ENCODE measurements around the gene FOXP1.

FOXP1 gene

DNA sequence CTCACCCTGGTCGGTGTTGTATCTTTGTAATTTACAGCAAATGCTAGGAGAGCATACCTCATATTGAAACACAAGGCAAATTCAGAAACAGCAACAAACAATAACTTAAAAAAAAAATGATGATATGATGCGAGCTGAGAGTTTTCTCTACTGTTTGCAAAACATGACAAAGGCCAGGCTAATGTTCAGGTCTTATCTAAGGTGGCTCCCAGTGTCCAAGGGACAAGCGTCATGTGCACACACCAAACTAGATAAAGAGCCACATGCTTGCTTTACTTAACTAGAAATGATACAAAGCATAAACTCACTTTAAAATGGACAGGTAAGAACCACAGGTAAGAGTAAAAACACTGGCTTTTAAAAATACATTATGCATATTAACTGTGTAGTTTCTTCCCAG lies 375.9 kb downstream of the FOXP1 start:
- H3K4me3 Mint-ChIP-seq, result no peak overlapping the region
- H3K27ac Mint-ChIP-seq, result no peak overlapping the region
- peaks cover 2% of the 10 kb centered on the region for H3K4me1 Mint-ChIP-seq (ENCODE audit: low read depth)

DNA sequence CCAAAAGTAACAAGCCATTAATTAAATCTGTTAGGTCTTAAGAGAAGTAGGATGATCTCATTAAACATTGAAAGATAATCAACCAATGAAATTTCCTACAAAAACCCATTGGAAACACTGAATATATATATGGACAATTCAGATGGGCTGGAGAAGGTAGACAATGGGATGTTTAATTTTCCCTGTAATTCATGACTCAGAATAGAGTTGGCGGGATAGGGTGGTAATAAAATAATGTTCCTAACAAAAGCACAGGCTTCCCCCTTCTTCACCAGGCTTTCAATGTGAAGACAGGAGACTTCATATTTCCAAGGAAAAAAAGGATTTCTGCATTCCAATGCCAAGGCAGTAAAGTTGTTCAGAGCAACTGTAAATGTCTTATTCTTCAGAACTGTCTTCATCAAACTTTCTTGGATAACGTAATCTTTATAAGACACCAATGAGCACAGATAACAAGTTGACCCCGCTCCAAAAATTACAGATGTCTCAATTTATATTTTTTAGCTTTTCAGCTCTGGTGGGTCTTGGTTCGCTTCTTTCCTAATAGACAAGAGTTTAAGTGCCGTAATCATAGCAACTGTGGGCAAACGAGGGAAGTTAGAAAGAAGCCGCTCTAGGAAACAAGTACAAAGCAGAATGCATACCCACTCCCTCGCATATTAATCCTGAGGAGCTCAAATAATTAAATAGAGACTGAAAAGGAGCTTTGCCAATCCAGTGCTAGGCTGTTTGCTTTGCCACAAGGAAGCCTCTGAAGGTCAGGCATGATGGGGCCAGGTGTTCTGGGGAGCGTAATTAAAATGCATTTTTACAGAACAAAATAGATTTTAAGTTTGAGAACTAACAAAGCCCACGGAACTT lies 377.0 kb downstream of the FOXP1 start:
- Mint-ChIP-seq H3K27me3 (ENCODE audit: low read depth) (peaks cover 8% of the 10 kb centered on the region), H3K9me3 (no peaks in the 10 kb centered on the region), H3K36me3 (ENCODE audit: low read depth) (peaks cover 4% of the 10 kb centered on the region), H3K27ac (no peak overlapping the region), H3K4me3 (no peak overlapping the region), H3K4me1 (ENCODE audit: low read depth) (peaks cover 2% of the 10 kb centered on the region)

More for the DNA sequence above, 375.9 kb downstream of the FOXP1 start:
- Mint-ChIP-seq H3K36me3 (ENCODE audit: low read depth) (peaks cover 5% of the 10 kb centered on the region), H3K9me3 (peaks cover 4% of the 10 kb centered on the region), H3K27me3 (ENCODE audit: low read depth) (peaks cover 12% of the 10 kb centered on the region)

DNA sequence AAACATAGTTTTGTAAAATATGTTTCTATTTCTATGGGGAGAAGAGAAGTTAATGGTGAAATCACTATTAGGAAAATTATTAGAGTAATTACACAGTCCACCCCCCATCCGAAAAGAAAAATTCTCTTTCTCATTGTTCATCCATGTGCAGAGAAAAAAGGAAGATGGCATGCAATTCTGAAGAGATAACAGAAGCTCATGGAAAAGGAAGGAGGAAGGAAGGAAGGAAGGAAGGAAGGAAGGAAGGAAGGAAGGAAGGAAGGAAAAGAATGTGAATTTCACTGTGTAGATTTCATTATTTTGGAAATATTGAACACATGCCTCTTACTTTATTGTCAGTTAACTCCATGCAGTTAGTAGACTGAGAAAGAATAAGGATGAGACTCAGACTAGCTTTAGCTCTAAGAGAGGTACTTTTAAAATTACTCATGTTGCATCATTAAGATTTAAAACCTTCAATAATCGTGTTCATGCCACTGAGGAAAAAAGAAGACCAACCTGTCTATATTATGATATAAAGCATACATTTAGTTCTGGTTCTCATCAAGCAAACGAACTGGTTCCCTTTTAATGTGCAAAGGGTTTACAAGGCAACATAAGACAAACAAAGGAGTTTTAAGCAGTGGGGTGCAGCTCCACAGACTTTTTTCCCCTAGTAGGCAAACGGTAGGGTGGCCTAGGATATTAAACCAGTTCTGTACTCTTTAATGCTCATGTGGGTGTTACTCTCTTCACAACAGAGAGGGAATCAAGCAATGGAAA lies 379.6 kb downstream of the FOXP1 start:
- no peaks in the 10 kb centered on the region for H3K4me1 Mint-ChIP-seq (ENCODE audit: low read depth)
- H3K27me3 Mint-ChIP-seq (ENCODE audit: low read depth), result peaks cover 8% of the 10 kb centered on the region
- no peak overlapping the region for H3K4me3 Mint-ChIP-seq
- no peak overlapping the region for H3K27ac Mint-ChIP-seq
- no peaks in the 10 kb centered on the region for H3K36me3 Mint-ChIP-seq (ENCODE audit: low read depth)
- H3K9me3 Mint-ChIP-seq, result no peaks in the 10 kb centered on the region

DNA sequence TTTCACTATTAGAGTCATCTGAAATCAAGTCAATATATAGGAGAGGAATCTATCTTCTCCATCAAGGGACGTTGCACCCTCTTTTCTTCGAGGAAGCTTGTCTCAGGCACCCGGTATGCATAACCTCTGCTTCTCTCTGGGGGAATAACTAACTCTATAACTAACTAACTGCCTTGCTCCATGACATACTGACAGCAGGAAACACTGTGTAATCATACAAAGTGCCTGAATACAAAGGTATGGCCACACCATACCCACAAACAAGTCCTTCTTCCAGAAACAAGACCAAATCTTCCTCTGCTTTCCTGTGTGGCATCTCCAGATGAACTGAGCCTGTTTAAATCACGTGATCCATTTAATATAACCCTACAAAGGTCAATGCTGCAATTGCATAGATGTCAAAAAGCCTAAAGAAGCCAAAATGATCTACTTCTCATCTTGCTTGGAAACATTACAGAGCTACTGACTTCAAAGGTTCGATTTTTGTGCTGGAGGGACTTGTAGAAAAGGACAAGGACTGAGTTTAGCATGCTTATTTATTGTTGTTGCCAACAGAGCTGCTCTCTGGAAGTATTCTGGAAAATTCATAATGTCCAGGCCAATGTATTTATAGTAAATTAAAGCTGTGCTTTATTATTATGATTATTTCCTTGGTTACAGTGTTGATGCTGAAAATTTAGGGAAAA lies 380.5 kb downstream of the FOXP1 start:
- H3K36me3 Mint-ChIP-seq (ENCODE audit: low read depth), result no peaks in the 10 kb centered on the region
- H3K4me1 Mint-ChIP-seq (ENCODE audit: low read depth), result no peaks in the 10 kb centered on the region
- peaks cover 8% of the 10 kb centered on the region for H3K27me3 Mint-ChIP-seq (ENCODE audit: low read depth)
- H3K4me3 Mint-ChIP-seq, result no peak overlapping the region
- no peak overlapping the region for H3K27ac Mint-ChIP-seq
- H3K9me3 Mint-ChIP-seq, result no peaks in the 10 kb centered on the region

DNA sequence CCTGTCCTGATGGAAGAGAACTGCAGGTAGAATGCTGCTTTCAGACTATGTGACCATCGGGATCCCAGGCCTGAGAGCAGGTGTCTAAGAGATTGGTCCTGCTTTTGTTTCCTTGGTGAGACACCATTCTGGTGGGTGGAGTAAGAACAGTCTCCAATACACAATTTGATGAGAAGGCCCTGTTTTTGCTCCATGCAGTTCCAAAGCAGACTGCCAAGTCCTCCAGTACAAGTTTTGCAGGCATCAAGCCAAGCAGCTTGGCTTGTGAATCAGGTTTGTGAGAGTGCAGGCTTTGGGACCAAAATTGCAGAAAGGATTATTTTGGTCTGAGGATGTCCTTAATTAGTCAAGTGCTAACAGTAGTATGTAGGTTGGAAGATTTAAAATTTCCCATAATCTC lies 381.6 kb downstream of the FOXP1 start:
- peaks cover 8% of the 10 kb centered on the region for H3K27me3 Mint-ChIP-seq (ENCODE audit: low read depth)
- no peaks in the 10 kb centered on the region for H3K4me1 Mint-ChIP-seq (ENCODE audit: low read depth)
- H3K4me3 Mint-ChIP-seq, result no peak overlapping the region
- no peaks in the 10 kb centered on the region for H3K36me3 Mint-ChIP-seq (ENCODE audit: low read depth)
- H3K9me3 Mint-ChIP-seq, result no peaks in the 10 kb centered on the region
- no peak overlapping the region for H3K27ac Mint-ChIP-seq

DNA sequence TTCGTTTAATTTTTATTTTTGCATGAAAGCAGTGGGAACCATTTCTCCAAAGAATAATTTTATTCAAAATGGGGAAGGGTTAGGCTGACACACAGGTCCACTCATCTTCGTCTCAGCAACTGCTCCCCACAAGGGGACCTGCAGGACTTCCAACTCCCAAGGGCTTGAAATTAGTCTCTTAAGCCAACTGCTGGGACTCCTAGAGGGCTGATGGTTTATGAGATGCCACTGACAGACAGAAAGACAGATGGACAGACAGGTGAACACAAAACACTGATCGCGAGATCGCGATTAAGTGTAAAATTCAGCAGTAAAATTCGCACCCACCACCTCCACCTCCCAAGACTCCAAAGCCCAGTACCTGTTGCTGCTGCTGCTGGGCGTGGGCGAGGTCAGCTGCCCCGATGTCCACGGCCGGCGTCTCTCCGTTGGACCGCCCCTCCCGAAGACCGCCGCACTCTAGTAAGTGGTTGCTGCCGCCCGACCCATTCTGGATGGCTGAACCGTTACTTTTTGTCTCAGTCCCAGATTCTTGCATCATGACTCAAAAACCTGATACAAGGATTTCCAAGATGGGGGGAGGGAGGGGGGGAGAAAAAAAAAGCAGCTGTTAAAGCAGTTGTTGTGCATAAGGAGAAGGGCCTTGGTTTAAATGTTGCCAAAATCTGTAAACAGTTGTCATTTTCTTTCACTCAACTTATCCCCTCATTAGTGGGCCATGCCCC lies 385.5 kb downstream of the FOXP1 start:
- Mint-ChIP-seq H3K27me3 (ENCODE audit: low read depth) (no peaks in the 10 kb centered on the region), H3K36me3 (ENCODE audit: low read depth) (peaks cover 2% of the 10 kb centered on the region), H3K4me1 (ENCODE audit: low read depth) (peaks cover 6% of the 10 kb centered on the region), H3K27ac (no peak overlapping the region), H3K4me3 (no peak overlapping the region), H3K9me3 (no peaks in the 10 kb centered on the region)

DNA sequence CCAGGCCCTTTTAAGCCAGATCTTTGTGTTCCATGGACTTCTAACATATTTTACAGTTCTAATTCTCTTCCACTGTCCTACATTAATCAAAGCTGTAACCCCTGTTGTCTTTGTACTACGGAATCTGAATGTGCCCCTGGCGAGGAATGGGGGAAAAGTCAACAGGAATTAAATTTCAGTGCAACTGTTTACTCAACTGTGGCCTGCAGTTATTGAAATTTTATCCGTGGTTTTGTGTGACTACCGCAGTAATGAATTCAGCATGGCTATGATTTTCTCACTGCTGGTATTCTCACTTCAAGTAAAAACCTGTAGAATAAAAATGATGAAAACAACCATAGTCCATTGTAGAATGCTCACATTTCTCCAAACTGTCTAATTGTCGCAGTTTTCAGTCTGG lies 388.0 kb downstream of the FOXP1 start:
- Mint-ChIP-seq H3K27ac (no peak overlapping the region), H3K36me3 (ENCODE audit: low read depth) (peaks cover 2% of the 10 kb centered on the region), H3K27me3 (ENCODE audit: low read depth) (no peaks in the 10 kb centered on the region), H3K4me1 (ENCODE audit: low read depth) (peaks cover 6% of the 10 kb centered on the region), H3K4me3 (no peak overlapping the region), H3K9me3 (no peaks in the 10 kb centered on the region)

DNA sequence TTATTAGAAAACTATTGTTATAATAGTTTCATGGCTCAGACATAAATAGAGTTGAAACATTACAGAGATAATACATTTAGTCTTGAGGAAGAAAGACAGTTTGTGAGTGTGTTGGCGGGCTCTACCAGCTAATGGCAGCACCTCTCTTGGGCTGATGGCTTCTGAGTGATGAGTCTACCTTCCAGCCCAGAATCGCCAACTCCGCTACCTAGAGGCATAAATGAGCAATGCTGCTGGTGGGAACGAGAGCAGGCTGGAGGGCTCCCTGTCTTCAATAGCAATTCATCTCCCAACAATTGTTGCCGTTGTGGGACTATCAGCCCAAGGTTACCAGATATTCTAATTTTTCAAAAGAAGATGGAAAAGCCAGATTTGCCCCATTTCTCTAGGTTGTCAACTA lies 388.7 kb downstream of the FOXP1 start:
- Mint-ChIP-seq H3K27ac (no peak overlapping the region), H3K4me3 (no peak overlapping the region), H3K36me3 (ENCODE audit: low read depth) (peaks cover 2% of the 10 kb centered on the region), H3K4me1 (ENCODE audit: low read depth) (peaks cover 6% of the 10 kb centered on the region), H3K9me3 (no peaks in the 10 kb centered on the region), H3K27me3 (ENCODE audit: low read depth) (no peaks in the 10 kb centered on the region)

DNA sequence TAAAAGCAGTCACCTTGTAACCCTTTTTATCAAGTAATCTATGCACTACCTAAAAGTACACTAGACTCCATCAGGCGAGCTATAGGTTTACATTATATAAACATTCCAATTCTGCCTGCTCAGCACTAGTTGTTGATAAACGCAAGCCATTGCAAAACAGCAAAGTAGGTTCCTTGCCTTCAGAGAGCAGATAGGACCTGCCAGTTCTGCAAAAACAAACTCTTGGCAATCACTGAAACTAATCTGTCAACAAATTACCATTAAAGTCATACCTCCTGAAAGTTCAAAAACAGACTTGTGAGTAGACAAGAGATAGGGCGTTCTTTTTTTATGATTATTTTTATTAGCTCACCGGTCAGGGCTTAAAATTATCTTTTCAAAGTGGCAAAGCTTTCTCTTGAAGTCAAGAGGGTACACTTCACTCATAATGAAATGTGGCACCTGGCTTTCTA lies 392.5 kb downstream of the FOXP1 start:
- Mint-ChIP-seq H3K9me3 (no peaks in the 10 kb centered on the region), H3K36me3 (ENCODE audit: low read depth) (peaks cover 2% of the 10 kb centered on the region), H3K27me3 (ENCODE audit: low read depth) (no peaks in the 10 kb centered on the region), H3K4me1 (ENCODE audit: low read depth) (peaks cover 6% of the 10 kb centered on the region), H3K27ac (no peak overlapping the region), H3K4me3 (no peak overlapping the region)

DNA sequence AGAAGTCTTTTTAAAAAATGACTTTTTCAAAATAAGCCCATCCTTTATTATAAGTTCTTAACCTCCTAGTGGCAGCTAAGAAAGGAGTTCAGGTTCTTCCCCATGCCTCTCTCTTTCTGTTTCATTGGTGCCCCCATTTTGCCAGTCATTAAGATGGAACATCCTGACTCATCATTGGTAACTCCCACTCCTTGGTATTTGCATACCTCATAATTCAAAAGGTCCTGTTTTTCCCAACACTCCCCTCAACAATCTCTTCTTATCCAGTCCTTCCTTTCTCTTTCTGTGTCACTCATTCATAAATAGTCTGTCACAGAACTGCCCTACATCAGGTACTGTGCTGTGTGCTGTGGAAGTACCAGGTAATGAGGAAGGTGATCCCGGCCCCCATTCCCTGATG lies 394.0 kb downstream of the FOXP1 start:
- Mint-ChIP-seq H3K4me1 (ENCODE audit: low read depth) (peaks cover 6% of the 10 kb centered on the region), H3K27ac (no peak overlapping the region), H3K9me3 (no peaks in the 10 kb centered on the region)

DNA sequence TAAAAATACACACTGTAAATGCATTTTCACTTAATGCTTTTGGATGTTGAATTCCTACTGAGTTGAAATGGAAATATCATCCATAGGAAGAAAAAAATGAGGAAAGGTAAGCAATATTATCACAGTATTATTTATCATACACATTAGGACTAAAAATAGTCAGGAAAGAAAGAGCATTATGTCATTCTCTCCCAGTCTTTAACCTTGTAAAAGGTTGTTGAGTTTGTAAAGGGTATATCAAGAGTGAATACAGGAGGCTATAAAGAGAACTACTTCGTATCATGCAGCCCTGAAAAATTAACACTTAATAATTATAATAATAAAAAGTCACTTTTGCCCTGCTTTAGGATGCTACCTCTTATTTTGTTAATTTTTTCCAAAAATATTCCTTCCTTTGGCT lies 395.8 kb downstream of the FOXP1 start:
- Mint-ChIP-seq H3K27ac (no peak overlapping the region), H3K36me3 (ENCODE audit: low read depth) (no peaks in the 10 kb centered on the region), H3K4me1 (ENCODE audit: low read depth) (no peaks in the 10 kb centered on the region), H3K4me3 (no peak overlapping the region), H3K9me3 (no peaks in the 10 kb centered on the region), H3K27me3 (ENCODE audit: low read depth) (no peaks in the 10 kb centered on the region)

More for the DNA sequence above, 394.0 kb downstream of the FOXP1 start:
- peaks cover 2% of the 10 kb centered on the region for H3K36me3 Mint-ChIP-seq (ENCODE audit: low read depth)
- H3K4me3 Mint-ChIP-seq, result no peak overlapping the region
- H3K27me3 Mint-ChIP-seq (ENCODE audit: low read depth), result no peaks in the 10 kb centered on the region

DNA sequence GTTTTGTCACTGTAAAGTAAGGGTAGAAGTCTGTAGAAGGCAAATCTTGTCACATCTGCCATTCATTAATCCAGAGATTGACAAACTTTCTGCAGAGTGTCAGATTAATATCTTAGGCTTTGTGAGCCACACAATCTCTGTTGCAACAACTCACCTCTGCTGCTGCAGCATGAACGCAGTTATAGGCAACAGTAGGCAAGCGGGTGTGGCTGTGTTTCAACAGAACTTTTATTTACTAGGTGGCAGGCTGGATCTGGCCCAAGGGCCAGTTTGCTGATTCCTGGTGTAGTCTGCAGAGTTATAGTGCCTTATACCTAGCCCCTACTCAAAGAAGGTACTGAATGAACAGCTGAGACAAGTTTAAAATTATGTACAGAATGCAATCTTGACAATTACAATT lies 396.7 kb downstream of the FOXP1 start:
- H3K27ac Mint-ChIP-seq, result no peak overlapping the region
- H3K27me3 Mint-ChIP-seq (ENCODE audit: low read depth), result no peaks in the 10 kb centered on the region
- H3K4me3 Mint-ChIP-seq, result no peak overlapping the region
- H3K4me1 Mint-ChIP-seq (ENCODE audit: low read depth), result no peaks in the 10 kb centered on the region
- H3K9me3 Mint-ChIP-seq, result no peaks in the 10 kb centered on the region
- H3K36me3 Mint-ChIP-seq (ENCODE audit: low read depth), result no peaks in the 10 kb centered on the region

DNA sequence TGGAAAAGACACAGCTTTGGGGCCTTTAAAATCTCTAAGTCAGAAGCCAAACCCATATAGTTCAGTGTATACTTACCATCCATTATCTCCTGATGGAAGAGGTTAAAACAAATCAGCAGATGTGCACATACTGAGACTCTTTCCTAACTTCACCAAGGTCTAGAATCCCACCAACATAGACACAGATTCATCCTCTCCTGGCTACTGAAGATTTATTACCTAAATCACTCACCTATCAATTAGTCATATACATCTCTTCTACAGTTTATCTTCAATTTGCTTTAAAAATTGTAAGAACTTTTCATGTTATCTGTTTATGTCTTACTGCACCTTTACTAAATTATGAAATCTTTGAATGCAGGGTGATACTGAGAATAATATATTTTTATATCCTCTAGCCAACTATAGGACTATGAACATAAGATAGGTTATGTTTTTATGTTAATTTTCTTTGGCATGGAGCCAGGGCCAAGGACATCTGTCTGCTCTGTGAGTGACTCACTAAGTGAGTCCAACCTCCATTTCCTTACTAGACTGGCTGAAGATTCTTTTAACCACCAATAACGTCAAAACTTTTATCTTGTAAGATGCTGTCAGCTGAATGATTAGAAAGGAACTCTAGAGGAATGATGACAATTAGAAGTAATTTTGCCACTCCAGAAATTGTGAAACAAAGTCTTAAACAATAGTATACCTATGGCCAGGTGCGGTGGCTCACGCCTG lies 397.6 kb downstream of the FOXP1 start:
- Mint-ChIP-seq H3K27me3 (ENCODE audit: low read depth) (no peaks in the 10 kb centered on the region), H3K9me3 (no peaks in the 10 kb centered on the region), H3K27ac (no peak overlapping the region), H3K36me3 (ENCODE audit: low read depth) (no peaks in the 10 kb centered on the region), H3K4me1 (ENCODE audit: low read depth) (no peaks in the 10 kb centered on the region), H3K4me3 (no peak overlapping the region)

DNA sequence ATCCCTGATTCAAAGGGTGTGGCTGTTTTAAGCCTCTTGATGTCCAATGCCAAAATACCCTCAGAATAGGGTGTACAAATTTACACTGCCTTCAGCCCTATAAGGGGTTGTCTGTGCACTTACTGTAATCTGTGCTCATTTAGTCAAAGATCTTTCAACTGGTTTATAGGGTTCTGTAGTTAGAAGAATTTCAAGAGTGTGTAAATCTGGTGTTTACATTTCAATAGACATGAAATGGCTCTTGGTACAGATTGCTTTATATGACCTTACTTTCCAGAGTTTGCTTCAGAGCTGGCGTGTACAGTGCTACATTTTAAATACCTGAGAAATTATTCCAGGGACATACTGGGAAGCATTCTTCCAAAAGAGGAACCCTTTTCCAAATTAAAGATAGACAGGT lies 399.3 kb downstream of the FOXP1 start:
- Mint-ChIP-seq H3K36me3 (ENCODE audit: low read depth) (no peaks in the 10 kb centered on the region), H3K4me1 (ENCODE audit: low read depth) (no peaks in the 10 kb centered on the region), H3K4me3 (no peak overlapping the region), H3K27me3 (ENCODE audit: low read depth) (no peaks in the 10 kb centered on the region), H3K27ac (no peak overlapping the region), H3K9me3 (no peaks in the 10 kb centered on the region)
